SH-SY5Y (cell line): ENCODE measurements around the gene TMEFF1.

Experiments
- GATA2 ChIP-seq: IDR thresholded peaks from 2 replicates; pipeline ENCODE4 v1.6.1; 2011; ENCODE audit warnings: mild to moderate bottlenecking, low read depth, low read length
- GATA3 ChIP-seq: IDR thresholded peaks from 2 replicates; pipeline ENCODE4 v1.6.1; 2011; ENCODE audit warnings: low read depth, mild to moderate bottlenecking, low read length, moderate library complexity

DNA sequence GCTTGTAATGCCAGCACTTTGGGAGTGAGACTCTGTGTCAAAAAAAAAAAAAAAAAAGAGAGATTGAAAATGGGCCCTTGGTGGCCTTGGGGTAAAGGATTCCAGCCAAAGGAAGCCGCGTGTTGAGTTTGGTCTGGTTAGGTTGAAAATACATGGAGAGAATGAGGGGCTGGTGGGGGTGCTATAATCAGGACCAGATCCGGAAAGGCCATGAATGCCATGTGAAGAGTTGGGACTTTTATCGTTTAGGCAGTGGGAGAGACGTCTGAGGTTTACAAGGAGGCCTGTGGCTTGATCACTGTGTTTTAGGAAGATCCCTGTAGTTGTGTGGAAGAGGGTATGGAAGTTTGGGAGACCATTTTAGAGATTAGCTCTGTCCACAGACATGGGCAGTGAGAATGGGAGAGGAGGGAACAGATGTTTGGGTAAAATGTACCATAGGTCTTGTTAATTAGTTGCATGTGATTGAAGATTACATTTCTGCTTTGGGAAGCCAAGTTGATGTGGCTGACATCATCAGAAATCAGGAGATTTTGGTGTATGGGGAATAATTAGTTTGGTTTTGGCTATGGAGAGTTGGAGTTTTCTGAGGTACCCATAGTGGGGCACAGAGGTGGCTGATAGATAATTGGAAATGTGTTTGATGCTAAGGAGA is 42.5 kb upstream of the TMEFF1 start:
- TF ChIP-seq GATA2, result no peak
- no peak for TF ChIP-seq GATA3
